ENCODE data around the gene ERLEC1. TPM values are rescaled to one million over a fixed set of nuclear protein-coding genes. Genes with fewer than 3 reads are reported as not detected.
"Not testable (repeated sequence)": the region's sequence is repeated elsewhere in the genome, so short reads cannot be mapped to it uniquely, and the experiment has no call there.

The ERLEC1 gene
- total and polyA plus RNA-seq, 4 experiments from 2014 or later = 32.4 to 47.3 (median 35.3) TPM

- Histone ChIP-seq H3K4me3 (ENCODE audit: low read length in 2 of 2) (no peak overlapping the region), H3K9me3 (ENCODE audit: control insufficient read depth in 1 of 2, low read length in 2 of 2) (no peaks in the 10 kb centered on the region), H3K4me1 (ENCODE audit: insufficient read depth, low read length) (no peaks in the 10 kb centered on the region), H3K36me3 (ENCODE audit: insufficient read depth, low read length) (peaks cover 40% of the 10 kb centered on the region), H3K27ac (ENCODE audit: low read depth, low read length) (no peak overlapping the region), H3K27me3 (ENCODE audit: insufficient read depth, low read length) (no peaks in the 10 kb centered on the region)
- CTCF ChIA-PET (ENCODE audit: partially characterized antibody) = no interaction called here
- Mint-ChIP-seq H3K27ac (no peak overlapping the region), H3K4me1 (no peaks in the 10 kb centered on the region), H3K4me3 (no peak overlapping the region), H3K36me3 (peaks cover 30 to 42% of the 10 kb centered on the region in 2 donors), H3K27me3 (no peaks in the 10 kb centered on the region), H3K9me3 (no peaks in the 10 kb centered on the region)
- POLR2A ChIA-PET (ENCODE audit: partially characterized antibody) = no interaction called here
- intact Hi-C loops (cut with micrococcal nuclease) = no loop called here
- no peak for DNase-seq
These were observed 32.8 kb downstream of the ERLEC1 start for GRCh38 chr2:53819634-53820033.

GRCh38 chr2:53820048-53820447 is 33.2 kb downstream of the ERLEC1 start:
- intact Hi-C loops (cut with micrococcal nuclease) = no loop called here
- DNase-seq = no peak

GRCh38 chr2:53820711-53821110 is 33.9 kb downstream of the ERLEC1 start:
- Mint-ChIP-seq H3K4me1 (no peaks in the 10 kb centered on the region), H3K27me3 (no peaks in the 10 kb centered on the region), H3K27ac (no peak overlapping the region), H3K4me3 (no peak overlapping the region), H3K9me3 (no peaks in the 10 kb centered on the region), H3K36me3 (peaks cover 24 to 35% of the 10 kb centered on the region in 2 donors)
- DNase-seq = no peak
- H3K27ac ChIP-seq (ENCODE audit: low read depth, low read length) = no peak overlapping the region
- no peaks in the 10 kb centered on the region for H3K9me3 ChIP-seq (ENCODE audit: control insufficient read depth in 1 of 2, low read length in 2 of 2)
- POLR2A ChIA-PET (ENCODE audit: partially characterized antibody) = no interaction called here
- H3K4me3 ChIP-seq (ENCODE audit: low read length in 2 of 2) = no peak overlapping the region
- no peaks in the 10 kb centered on the region for H3K4me1 ChIP-seq (ENCODE audit: insufficient read depth, low read length)
- intact Hi-C loops (cut with micrococcal nuclease) = no loop called here
- no peaks in the 10 kb centered on the region for H3K27me3 ChIP-seq (ENCODE audit: insufficient read depth, low read length)
- peaks cover 34% of the 10 kb centered on the region for H3K36me3 ChIP-seq (ENCODE audit: insufficient read depth, low read length)
- CTCF ChIA-PET (ENCODE audit: partially characterized antibody) = no interaction called here

More at GRCh38 chr2:53820048-53820447, 33.2 kb downstream of the ERLEC1 start:
- no peaks in the 10 kb centered on the region for H3K9me3 ChIP-seq (ENCODE audit: control insufficient read depth in 1 of 2, low read length in 2 of 2)
- H3K9me3 Mint-ChIP-seq = no peaks in the 10 kb centered on the region
- no peaks in the 10 kb centered on the region for H3K4me1 ChIP-seq (ENCODE audit: insufficient read depth, low read length)
- H3K36me3 ChIP-seq (ENCODE audit: insufficient read depth, low read length) = peaks cover 40% of the 10 kb centered on the region
- CTCF ChIA-PET (ENCODE audit: partially characterized antibody) = no interaction called here
- H3K4me1 Mint-ChIP-seq = no peaks in the 10 kb centered on the region
- no peak overlapping the region for H3K27ac ChIP-seq (ENCODE audit: low read depth, low read length)
- H3K4me3 ChIP-seq (ENCODE audit: low read length in 2 of 2) = no peak overlapping the region
- peak overlapping the region in 2 of 7 donors; percentile 37 to 65 for H3K27ac Mint-ChIP-seq
- POLR2A ChIA-PET (ENCODE audit: partially characterized antibody) = no interaction called here
- no peaks in the 10 kb centered on the region for H3K27me3 ChIP-seq (ENCODE audit: insufficient read depth, low read length)
- H3K36me3 Mint-ChIP-seq = peaks cover 30 to 41% of the 10 kb centered on the region in 2 donors
- no peaks in the 10 kb centered on the region for H3K27me3 Mint-ChIP-seq
- H3K4me3 Mint-ChIP-seq = no peak overlapping the region

- POLR2A ChIA-PET (ENCODE audit: partially characterized antibody) = no interaction called here
- Mint-ChIP-seq H3K36me3 (peaks cover 18 to 25% of the 10 kb centered on the region in 2 donors), H3K4me3 (no peak overlapping the region), H3K9me3 (no peaks in the 10 kb centered on the region), H3K27me3 (no peaks in the 10 kb centered on the region), H3K4me1 (no peaks in the 10 kb centered on the region), H3K27ac (no peak overlapping the region)
- Histone ChIP-seq H3K4me1 (ENCODE audit: insufficient read depth, low read length) (no peaks in the 10 kb centered on the region), H3K27ac (ENCODE audit: low read depth, low read length) (no peak overlapping the region), H3K36me3 (ENCODE audit: insufficient read depth, low read length) (peaks cover 27% of the 10 kb centered on the region), H3K4me3 (ENCODE audit: low read length in 2 of 2) (no peak overlapping the region), H3K9me3 (ENCODE audit: control insufficient read depth in 1 of 2, low read length in 2 of 2) (no peaks in the 10 kb centered on the region), H3K27me3 (ENCODE audit: insufficient read depth, low read length) (no peaks in the 10 kb centered on the region)
- CTCF ChIA-PET (ENCODE audit: partially characterized antibody) = no interaction called here
- DNase-seq = no peak
- intact Hi-C loops (cut with micrococcal nuclease) = no loop called here
These were observed 35.0 kb downstream of the ERLEC1 start for GRCh38 chr2:53821810-53822209.

GRCh38 chr2:53823639-53824038 is 36.8 kb downstream of the ERLEC1 start:
- H3K4me3 ChIP-seq (ENCODE audit: low read length in 2 of 2); POLR2A ChIA-PET (ENCODE audit: partially characterized antibody); DNase-seq; H3K27ac Mint-ChIP-seq; CTCF ChIA-PET (ENCODE audit: partially characterized antibody); H3K4me1 ChIP-seq (ENCODE audit: insufficient read depth, low read length); H3K4me1 Mint-ChIP-seq; H3K4me3 Mint-ChIP-seq; H3K9me3 ChIP-seq (ENCODE audit: control insufficient read depth in 1 of 2, low read length in 2 of 2); intact Hi-C loops (cut with micrococcal nuclease); H3K27me3 Mint-ChIP-seq; H3K27ac ChIP-seq (ENCODE audit: low read depth, low read length); H3K27me3 ChIP-seq (ENCODE audit: insufficient read depth, low read length); H3K9me3 Mint-ChIP-seq: not testable (repeated sequence)
- H3K36me3 Mint-ChIP-seq = peaks cover 10 to 18% of the 10 kb centered on the region in 2 donors
- peaks cover 13% of the 10 kb centered on the region for H3K36me3 ChIP-seq (ENCODE audit: insufficient read depth, low read length)

GRCh38 chr2:53826030-53826410 is 39.2 kb downstream of the ERLEC1 start:
- Mint-ChIP-seq H3K27ac (peak overlapping the region in 1 of 7 donors; percentile 62), H3K4me3 (no peak overlapping the region), H3K27me3 (no peaks in the 10 kb centered on the region), H3K9me3 (peaks cover 0 to 6% (median 1%) of the 10 kb centered on the region in 8 donors), H3K36me3 (peaks cover 2 to 18% of the 10 kb centered on the region in 2 donors), H3K4me1 (no peaks in the 10 kb centered on the region)
- POLR2A ChIA-PET (ENCODE audit: partially characterized antibody) = no interaction called here
- Histone ChIP-seq H3K4me3 (ENCODE audit: low read length in 2 of 2) (no peak overlapping the region), H3K27me3 (ENCODE audit: insufficient read depth, low read length) (no peaks in the 10 kb centered on the region), H3K27ac (ENCODE audit: low read depth, low read length) (no peak overlapping the region), H3K4me1 (ENCODE audit: insufficient read depth, low read length) (no peaks in the 10 kb centered on the region), H3K36me3 (ENCODE audit: insufficient read depth, low read length) (no peaks in the 10 kb centered on the region), H3K9me3 (ENCODE audit: control insufficient read depth in 1 of 2, low read length in 2 of 2) (no peaks in the 10 kb centered on the region)
- intact Hi-C loops (cut with micrococcal nuclease) = no loop called here
- no peak for DNase-seq
- CTCF ChIA-PET (ENCODE audit: partially characterized antibody) = no interaction called here

- peaks cover 2 to 26% of the 10 kb centered on the region in 2 donors for H3K36me3 Mint-ChIP-seq
- no peak overlapping the region for H3K4me3 Mint-ChIP-seq
- no peaks in the 10 kb centered on the region for H3K27me3 Mint-ChIP-seq
- Histone ChIP-seq H3K9me3 (ENCODE audit: control insufficient read depth in 1 of 2, low read length in 2 of 2) (no peaks in the 10 kb centered on the region), H3K4me1 (ENCODE audit: insufficient read depth, low read length) (no peaks in the 10 kb centered on the region), H3K4me3 (ENCODE audit: low read length in 2 of 2) (no peak overlapping the region), H3K36me3 (ENCODE audit: insufficient read depth, low read length) (no peaks in the 10 kb centered on the region), H3K27ac (ENCODE audit: low read depth, low read length) (no peak overlapping the region), H3K27me3 (ENCODE audit: insufficient read depth, low read length) (no peaks in the 10 kb centered on the region)
- H3K4me1 Mint-ChIP-seq = no peaks in the 10 kb centered on the region
- intact Hi-C loops (cut with micrococcal nuclease) = no loop called here
- peak overlapping the region in 1 of 7 donors; percentile 5 for H3K27ac Mint-ChIP-seq
- DNase-seq = no peak
- H3K9me3 Mint-ChIP-seq = peaks cover 0 to 6% (median 1%) of the 10 kb centered on the region in 8 donors
- POLR2A ChIA-PET (ENCODE audit: partially characterized antibody) = no interaction called here
- CTCF ChIA-PET (ENCODE audit: partially characterized antibody) = no interaction called here
These were observed 39.9 kb downstream of the ERLEC1 start for GRCh38 chr2:53826587-53827397.
